Parathyroid adenoma (tissue), 2 donors: ENCODE data around the gene NT5DC3.
A peak's percentile ranks its signal among the peaks of the same experiment; 100 is the strongest.

Source experiments
- H2AFZ ChIP-seq: fragments of 300-600 bp; sonication (generic); one replicate; pipeline ENCODE4 v1.7.0; 2017; ENCODE audit warnings: antibody characterized with exemption, mild to moderate bottlenecking
- H3K27ac ChIP-seq: fragments of 300-600 bp; sonication (generic); one replicate; pipeline ENCODE4 v1.7.0; 2017
- H3K27me3 ChIP-seq: fragments of 300-600 bp; sonication (generic); one replicate; pipeline ENCODE4 v1.7.0; 2017; ENCODE audit warnings: low read length; ENCODE audit not compliant: control insufficient read depth, insufficient read depth
- H3K36me3 ChIP-seq: fragments of 300-600 bp; sonication (generic); one replicate; pipeline ENCODE4 v1.7.0; 2017; ENCODE audit warnings: low read length; ENCODE audit not compliant: control insufficient read depth, insufficient read depth
- H3K4me1 ChIP-seq: fragments of 300-600 bp; sonication (generic); one replicate; pipeline ENCODE4 v1.7.0; 2017; ENCODE audit warnings: control low read depth
- H3K4me2 ChIP-seq: fragments of 300-600 bp; sonication (generic); one replicate; pipeline ENCODE4 v1.7.0; 2017; ENCODE audit warnings: low read length
- H3K4me3 ChIP-seq: fragments of 300-600 bp; sonication (generic); one replicate; pipeline ENCODE4 v1.7.0; 2017; ENCODE audit warnings: low read depth, low read length
- H3K79me2 ChIP-seq: fragments of 300-600 bp; sonication (generic); one replicate; pipeline ENCODE4 v1.7.0; 2017; ENCODE audit warnings: control low read depth
- H3K9ac ChIP-seq: fragments of 300-600 bp; sonication (generic); one replicate; pipeline ENCODE4 v1.7.0; 2017; ENCODE audit warnings: mild to moderate bottlenecking
- H3K9me3 ChIP-seq: fragments of 300-600 bp; sonication (generic); one replicate; pipeline ENCODE4 v1.7.0; 2017; ENCODE audit warnings: low read length; ENCODE audit not compliant: control insufficient read depth
- TF ChIP-seq, protein P1 (sequence below): fragments of 300-600 bp; sonication (generic); IDR thresholded peaks from one replicate; pipeline ENCODE4 v1.7.0; 2017; ENCODE audit warnings: antibody characterized with exemption, mild to moderate bottlenecking
- donor health status: primary hyperparathyroidism.

NT5DC3 gene

GRCh38 chr12:103846415-103846814 is 5.4 kb upstream of the NT5DC3 start:
- TF ChIP-seq, protein P1, sequence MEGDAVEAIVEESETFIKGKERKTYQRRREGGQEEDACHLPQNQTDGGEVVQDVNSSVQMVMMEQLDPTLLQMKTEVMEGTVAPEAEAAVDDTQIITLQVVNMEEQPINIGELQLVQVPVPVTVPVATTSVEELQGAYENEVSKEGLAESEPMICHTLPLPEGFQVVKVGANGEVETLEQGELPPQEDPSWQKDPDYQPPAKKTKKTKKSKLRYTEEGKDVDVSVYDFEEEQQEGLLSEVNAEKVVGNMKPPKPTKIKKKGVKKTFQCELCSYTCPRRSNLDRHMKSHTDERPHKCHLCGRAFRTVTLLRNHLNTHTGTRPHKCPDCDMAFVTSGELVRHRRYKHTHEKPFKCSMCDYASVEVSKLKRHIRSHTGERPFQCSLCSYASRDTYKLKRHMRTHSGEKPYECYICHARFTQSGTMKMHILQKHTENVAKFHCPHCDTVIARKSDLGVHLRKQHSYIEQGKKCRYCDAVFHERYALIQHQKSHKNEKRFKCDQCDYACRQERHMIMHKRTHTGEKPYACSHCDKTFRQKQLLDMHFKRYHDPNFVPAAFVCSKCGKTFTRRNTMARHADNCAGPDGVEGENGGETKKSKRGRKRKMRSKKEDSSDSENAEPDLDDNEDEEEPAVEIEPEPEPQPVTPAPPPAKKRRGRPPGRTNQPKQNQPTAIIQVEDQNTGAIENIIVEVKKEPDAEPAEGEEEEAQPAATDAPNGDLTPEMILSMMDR = no peak
- no peak overlapping the region for H3K27ac ChIP-seq
- H3K9me3 ChIP-seq = no peaks in the 10 kb centered on the region
- H3K4me1 ChIP-seq = peaks cover 2% of the 10 kb centered on the region
- H3K79me2 ChIP-seq = no peaks in the 10 kb centered on the region
- H3K36me3 ChIP-seq = no peaks in the 10 kb centered on the region
- H3K9ac ChIP-seq = no peak overlapping the region
- H2AFZ ChIP-seq = no peak overlapping the region
- no peak overlapping the region for H3K4me3 ChIP-seq
- H3K27me3 ChIP-seq = no peaks in the 10 kb centered on the region
- H3K4me2 ChIP-seq = no peak overlapping the region

DNA sequence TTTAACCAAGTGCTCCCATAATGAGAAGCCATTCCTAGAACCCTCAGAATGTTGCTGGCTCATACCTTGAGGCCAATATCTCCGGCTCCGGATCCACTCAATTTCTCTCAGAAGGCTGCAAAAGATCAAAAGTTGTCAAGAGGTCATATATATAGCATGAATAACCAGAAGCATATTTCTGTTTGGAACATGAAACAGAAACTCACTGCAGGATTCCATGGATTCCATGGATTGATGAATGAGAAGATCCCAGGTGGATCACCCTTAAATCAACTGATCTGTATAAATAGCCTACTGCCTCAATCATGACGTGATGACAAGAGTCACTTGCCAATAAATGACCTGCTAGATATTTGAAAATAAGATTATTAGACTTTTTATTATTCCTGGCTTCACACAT is 3.3 kb upstream of the NT5DC3 start:
- Histone ChIP-seq H3K4me1 (peaks cover 2% of the 10 kb centered on the region), H3K9me3 (no peaks in the 10 kb centered on the region), H3K4me2 (no peak overlapping the region), H3K36me3 (no peaks in the 10 kb centered on the region), H3K79me2 (no peaks in the 10 kb centered on the region), H3K4me3 (no peak overlapping the region), H2AFZ (no peak overlapping the region), H3K27me3 (no peaks in the 10 kb centered on the region), H3K9ac (no peak overlapping the region), H3K27ac (no peak overlapping the region)
- TF ChIP-seq, protein P1 = no peak

- peaks cover 2% of the 10 kb centered on the region for H3K4me1 ChIP-seq
- peak overlapping the region; percentile 100 for H2AFZ ChIP-seq
- H3K27me3 ChIP-seq = no peaks in the 10 kb centered on the region
- TF ChIP-seq, protein P1 = no peak
- H3K9me3 ChIP-seq = no peaks in the 10 kb centered on the region
- peak overlapping the region; percentile 82 for H3K4me3 ChIP-seq
- no peaks in the 10 kb centered on the region for H3K36me3 ChIP-seq
- no peaks in the 10 kb centered on the region for H3K79me2 ChIP-seq
- H3K4me2 ChIP-seq = peak overlapping the region; percentile 99
- H3K9ac ChIP-seq = peak overlapping the region; percentile 23
- H3K27ac ChIP-seq = peak overlapping the region; percentile 62
These were observed 903 bp upstream of the NT5DC3 start for GRCh38 chr12:103841690-103842584.

GRCh38 chr12:103840462-103840875 is 565 bp downstream of the NT5DC3 start:
- H3K4me2 ChIP-seq = peak overlapping the region; percentile 99
- peaks cover 2% of the 10 kb centered on the region for H3K4me1 ChIP-seq
- peak overlapping the region; percentile 89 for H2AFZ ChIP-seq
- H3K79me2 ChIP-seq = no peaks in the 10 kb centered on the region
- TF ChIP-seq, protein P1 = no peak
- H3K27me3 ChIP-seq = no peaks in the 10 kb centered on the region
- no peak overlapping the region for H3K9ac ChIP-seq
- H3K9me3 ChIP-seq = no peaks in the 10 kb centered on the region
- H3K4me3 ChIP-seq = peak overlapping the region; percentile 57
- no peaks in the 10 kb centered on the region for H3K36me3 ChIP-seq
- H3K27ac ChIP-seq = no peak overlapping the region
